GM12878 (cell line): Measurements from ENCODE around the gene CCNJL. TPM values are rescaled to one million over a fixed set of nuclear protein-coding genes. Genes with fewer than 3 reads are reported as not detected.
A peak's percentile ranks its signal among the peaks of the same experiment; 100 is the strongest.

Experiments
- ATAC-seq: fragments of 200-7000 bp; cut with Tn5 transposase; 3 replicates; pipeline ENCODE4 v1.9.1; 2020; ENCODE audit warnings: mild to moderate bottlenecking, moderate library complexity
- BruUV-seq: library from RNA; stranded (reverse); fragments of 400-500 nt; replicated peaks from 2 replicates; lab custom pipeline; 2021; lab: Mats Ljungman, UMichigan
- CTCF ChIA-PET: fragments of 300-600 bp; sonication (Branson Sonifier 250); formaldehyde crosslinking; extraction: SDS; loops from one replicate; lab custom pipeline; 2021; ENCODE audit warnings: inconsistent platforms; lab: Yijun Ruan, JAX
- POLR2A ChIA-PET: fragments of 350-600 bp; formaldehyde crosslinking; extraction: SDS; loops from one replicate; lab custom pipeline; 2021; ENCODE audit warnings: inconsistent platforms; lab: Charles Lee
- RAD21 ChIA-PET: fragments of 300-600 bp; sonication (Branson Sonifier 250); formaldehyde crosslinking; loops from one replicate; lab custom pipeline; 2023; ENCODE audit warnings: antibody characterized with exemption; ENCODE audit not compliant: unreplicated experiment; lab: Charles Lee
- SMC1A ChIA-PET: fragments of 300-600 bp; sonication (Branson Sonifier 250); formaldehyde crosslinking; loops from one replicate; lab custom pipeline; 2023; ENCODE audit not compliant: unreplicated experiment, uncharacterized antibody; lab: Charles Lee
- DNase-seq: peaks from one replicate; pipeline ENCODE4 v3.0.0-alpha.2; 2011; ENCODE audit warnings: low read depth, low spot score
- FAIRE-seq: peaks from 3 replicates; lab custom pipeline; 2011; peaks lifted over from hg19 to GRCh38; lab: Jason Lieb, UNC
- H2AFZ ChIP-seq: 2 replicates; pipeline ENCODE4 v1.6.0; 2011; ENCODE audit warnings: low read depth, low read length, control low read depth; ENCODE audit not compliant: control insufficient read depth
- H3K27ac ChIP-seq: 2 replicates; pipeline ENCODE4 v1.5.1; 2011; ENCODE audit warnings: control low read depth; ENCODE audit not compliant: control insufficient read depth, insufficient read depth
- H3K27me3 ChIP-seq, 2 experiments: replicated peaks in 1 of 2; 2 replicates each; pipeline versions ENCODE4 v1.6.0 to v1.6.1; 2011; ENCODE audit warnings: low read length in 1 of 2; ENCODE audit not compliant: control insufficient read depth in 2 of 2, insufficient read depth in 2 of 2
- H3K36me3 ChIP-seq, 2 experiments: 2 replicates each; pipeline ENCODE4 v1.5.1; 2011; ENCODE audit warnings: low read length in 1 of 2; ENCODE audit not compliant: control insufficient read depth in 2 of 2, insufficient read depth in 2 of 2
- H3K4me1 ChIP-seq: 2 replicates; pipeline ENCODE4 v1.6.1; 2011; ENCODE audit warnings: mild to moderate bottlenecking, low read length, moderate library complexity, mixed read lengths; ENCODE audit not compliant: control insufficient read depth, insufficient read depth
- H3K4me2 ChIP-seq: 2 replicates; pipeline ENCODE4 v1.6.0; 2011; ENCODE audit warnings: control low read depth; ENCODE audit not compliant: control insufficient read depth, insufficient read depth
- H3K4me3 ChIP-seq: fragments of 200-600 bp; sonication (generic); 2 replicates; pipeline ENCODE4 v1.5.1; 2016
- H3K79me2 ChIP-seq: 2 replicates; pipeline ENCODE4 v1.6.0; 2011; ENCODE audit warnings: low read length; ENCODE audit not compliant: control insufficient read depth, insufficient read depth
- H3K9ac ChIP-seq: 2 replicates; pipeline ENCODE4 v1.8.0; 2011; ENCODE audit warnings: low read length, control low read depth, mixed read lengths; ENCODE audit not compliant: control insufficient read depth, insufficient read depth
- H3K9me3 ChIP-seq: replicated peaks from 3 replicates; pipeline ENCODE4 v1.5.1; 2011; ENCODE audit warnings: mild to moderate bottlenecking, low read length; ENCODE audit not compliant: control insufficient read depth, insufficient read depth
- H4K20me1 ChIP-seq: 2 replicates; pipeline ENCODE4 v1.6.0; 2011; ENCODE audit not compliant: control insufficient read depth, insufficient read depth
- NBN ChIP-seq: fragments of 450-650 bp; IDR thresholded peaks from 2 replicates; pipeline ENCODE4 v1.6.1; 2016
- TAF1 ChIP-seq: IDR thresholded peaks from 2 replicates; pipeline ENCODE4 v1.6.1; 2011; ENCODE audit warnings: mild to moderate bottlenecking, low read depth, low read length, borderline replicate concordance
- WGBS: methylation state at CpG from one replicate; pipeline ENCODE4 v1.1.6; 2016; ENCODE audit warnings: low lambda C conversion rate; ENCODE audit not compliant: insufficient replicate concordance, insufficient coverage; ENCODE audit errors: missing lambda C conversion rate; 5-methylcytosine and 5-hydroxymethylcytosine counted together
- in situ Hi-C: fragments of 300-500 bp; cut with MboI; formaldehyde crosslinking; loops from 9 replicates; pipeline ENCODE4 v1.14.3; 2018; ENCODE audit warnings: mixed read lengths
- intact Hi-C: fragments of 100-400 bp; cut with micrococcal nuclease; formaldehyde crosslinking; loops from one replicate; pipeline ENCODE4 v1.14.2; 2022; ENCODE audit not compliant: unreplicated experiment
- polyA plus RNA-seq, 11 experiments: library from polyadenylated mRNA; depleted of rRNA in 4 of 11; unstranded in 6 of 11; stranded (reverse) in 5 of 11; fragments of >200 nt; fragmentation: Nextera tagmentation in 4 of 11; fragmentation: Illumina TruSeq in 1 of 11; extraction: Ambion mirVana in 4 of 11; extraction: Trizol in 1 of 11; gene quantifications; 1 replicate in 1 of 11; 2 replicates in 10 of 11; pipeline versions ENCODE4 v1.2.1 to v1.2.3, GENCODE V29; 2011 to 2016; ENCODE audit warnings: inconsistent platforms in 2 of 11, missing spikeins in 2 of 11, low read depth in 1 of 11
- total RNA-seq, 4 experiments: library from RNA; depleted of rRNA in 3 of 4; stranded (reverse); fragments of >200 nt in 3 of 4; fragmentation: Illumina TruSeq in 1 of 4; extraction: Trizol in 1 of 4; gene quantifications; 2 replicates each; pipeline versions ENCODE4 v1.2.1 to v1.2.3, GENCODE V29; 2013 to 2021
- TF ChIP-seq, protein P1 (sequence below): IDR thresholded peaks from 2 replicates; pipeline ENCODE4 v1.6.1; 2012; ENCODE audit warnings: mild to moderate bottlenecking, low read depth, low read length

The CCNJL gene
- total and polyA plus RNA-seq, 10 of the 15 experiments (the other 5 are each of a cell fraction or from before 2014, with no cell fraction given) = 0.09 to 0.20 (median 0.10) TPM; not detected in 7

DNA sequence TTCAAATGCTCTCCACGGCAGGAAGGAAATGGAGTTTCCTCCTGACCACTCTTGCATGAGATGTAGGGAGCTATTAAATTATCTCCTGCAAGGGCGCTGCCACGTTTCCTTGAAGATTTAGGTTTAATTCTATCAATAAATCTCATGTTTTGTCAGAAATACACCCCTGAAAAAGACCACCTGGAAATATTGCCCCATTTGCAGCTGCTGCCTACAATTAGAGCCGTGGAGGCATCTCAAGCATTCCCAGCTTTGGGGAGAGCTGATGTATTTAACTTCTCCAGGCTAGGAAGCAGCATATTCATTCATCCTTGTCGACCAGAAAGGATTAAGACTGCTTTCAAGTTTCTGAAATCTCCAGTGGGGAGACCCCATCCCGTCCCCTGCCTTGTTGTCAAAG, 40.5 kb downstream of the CCNJL start:
- in situ Hi-C loops (no loop called here), intact Hi-C loops (no loop called here)
- FAIRE-seq (no peak), DNase-seq (no peak), ATAC-seq (no peak)
- Histone ChIP-seq H3K4me3 (no peak overlapping the region), H4K20me1 (no peaks in the 10 kb centered on the region), H3K9ac (no peak overlapping the region), H3K27ac (no peak overlapping the region), H2AFZ (peak overlapping the region; percentile 79), H3K36me3 (no peaks in the 10 kb centered on the region), H3K4me2 (no peak overlapping the region), H3K79me2 (no peaks in the 10 kb centered on the region), H3K4me1 (peaks cover 11% of the 10 kb centered on the region), H3K9me3 (no peaks in the 10 kb centered on the region), H3K27me3 (no peaks in the 10 kb centered on the region)
- TF ChIP-seq TAF1 (no peak), NBN (no peak)
- TF ChIP-seq, protein P1, sequence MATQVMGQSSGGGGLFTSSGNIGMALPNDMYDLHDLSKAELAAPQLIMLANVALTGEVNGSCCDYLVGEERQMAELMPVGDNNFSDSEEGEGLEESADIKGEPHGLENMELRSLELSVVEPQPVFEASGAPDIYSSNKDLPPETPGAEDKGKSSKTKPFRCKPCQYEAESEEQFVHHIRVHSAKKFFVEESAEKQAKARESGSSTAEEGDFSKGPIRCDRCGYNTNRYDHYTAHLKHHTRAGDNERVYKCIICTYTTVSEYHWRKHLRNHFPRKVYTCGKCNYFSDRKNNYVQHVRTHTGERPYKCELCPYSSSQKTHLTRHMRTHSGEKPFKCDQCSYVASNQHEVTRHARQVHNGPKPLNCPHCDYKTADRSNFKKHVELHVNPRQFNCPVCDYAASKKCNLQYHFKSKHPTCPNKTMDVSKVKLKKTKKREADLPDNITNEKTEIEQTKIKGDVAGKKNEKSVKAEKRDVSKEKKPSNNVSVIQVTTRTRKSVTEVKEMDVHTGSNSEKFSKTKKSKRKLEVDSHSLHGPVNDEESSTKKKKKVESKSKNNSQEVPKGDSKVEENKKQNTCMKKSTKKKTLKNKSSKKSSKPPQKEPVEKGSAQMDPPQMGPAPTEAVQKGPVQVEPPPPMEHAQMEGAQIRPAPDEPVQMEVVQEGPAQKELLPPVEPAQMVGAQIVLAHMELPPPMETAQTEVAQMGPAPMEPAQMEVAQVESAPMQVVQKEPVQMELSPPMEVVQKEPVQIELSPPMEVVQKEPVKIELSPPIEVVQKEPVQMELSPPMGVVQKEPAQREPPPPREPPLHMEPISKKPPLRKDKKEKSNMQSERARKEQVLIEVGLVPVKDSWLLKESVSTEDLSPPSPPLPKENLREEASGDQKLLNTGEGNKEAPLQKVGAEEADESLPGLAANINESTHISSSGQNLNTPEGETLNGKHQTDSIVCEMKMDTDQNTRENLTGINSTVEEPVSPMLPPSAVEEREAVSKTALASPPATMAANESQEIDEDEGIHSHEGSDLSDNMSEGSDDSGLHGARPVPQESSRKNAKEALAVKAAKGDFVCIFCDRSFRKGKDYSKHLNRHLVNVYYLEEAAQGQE = no peak
- CTCF ChIA-PET = interaction anchor here (0.6 to 1.5 kb wide), 3 partner anchors 9 to 77 kb away, joined by 3 to 4 read pairs (median 3); no protein-coding TSS in a partner anchor
- POLR2A ChIA-PET = no interaction called here
- no TSS peak for BruUV-seq
- RAD21 ChIA-PET = interaction anchor here (1.0 to 2.1 kb wide), 2 partner anchors 11 to 40 kb away, joined by 3 to 5 read pairs; no protein-coding TSS in a partner anchor
- SMC1A ChIA-PET = interaction anchor here (1.3 to 1.6 kb wide), 2 partner anchors 12 to 14 kb away, joined by 4 to 5 read pairs; no protein-coding TSS in a partner anchor
- 14% methylated on average over 6 of the region's 6 CpGs for WGBS
